ENCODE results near the gene MAPKAP1.

GRCh38 chr9:125549039-125549438 lies 158.0 kb downstream of the MAPKAP1 start:
- TF ChIP-seq FOXJ2 (tag; IDR thresholded peaks at IDR 0.05) (no peak), ZNF764 (CRISPR knock-in tag; IDR thresholded peaks at IDR 0.05; ENCODE audit: low read depth) (no peak)

All from K562 (cell line).